UCSD-AML1 (cell line): ENCODE data around the gene AFG3L2.
"Not testable (repeated sequence)": the region's sequence is repeated elsewhere in the genome, so short reads cannot be mapped to it uniquely, and the experiment has no call there.

Source experiments
- DNase-seq: peaks from one replicate; lab custom pipeline; 2025; ENCODE audit not compliant: unreplicated experiment; lab: John Stamatoyannopoulos, UW

The AFG3L2 gene

DNA sequence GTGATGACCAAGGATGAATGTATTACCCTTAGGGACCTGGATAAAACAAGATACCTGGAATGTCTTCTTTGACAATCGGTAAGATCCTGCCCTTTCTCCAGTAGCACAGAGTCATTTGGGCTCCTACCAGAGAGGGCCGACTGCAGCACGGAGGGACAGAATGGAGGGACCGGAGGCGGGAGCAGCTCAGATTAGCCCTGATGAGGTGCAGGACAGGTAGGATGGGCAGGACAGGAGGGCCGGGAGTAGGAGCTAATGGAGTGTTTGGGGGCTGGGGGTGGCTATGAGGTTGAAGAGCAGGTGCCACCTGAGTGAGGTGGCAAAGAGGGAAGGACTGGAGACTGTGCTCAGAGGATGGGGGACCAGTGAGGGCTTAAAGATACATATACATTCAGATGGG lies 20.8 kb upstream of the AFG3L2 start:
- no peak for DNase-seq

DNA sequence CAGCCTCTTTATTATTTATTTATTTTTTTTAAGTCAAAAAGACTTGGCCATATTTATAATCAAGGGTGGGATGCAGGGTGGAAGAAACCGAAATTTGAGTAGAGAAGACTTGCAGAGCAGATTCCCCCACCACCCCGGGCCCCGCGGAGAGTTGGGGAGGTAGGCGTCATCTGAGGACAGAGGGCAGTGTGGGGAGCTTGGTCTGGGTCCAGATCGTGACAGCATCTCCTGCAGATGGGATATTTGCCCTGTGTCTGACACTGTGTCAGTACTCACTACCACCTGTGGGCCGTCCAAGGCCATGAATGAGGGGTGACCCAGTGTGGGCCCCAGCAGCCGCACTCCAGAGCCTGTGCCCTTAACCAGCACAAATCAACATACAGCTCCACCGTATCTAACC lies 20.2 kb upstream of the AFG3L2 start:
- no peak for DNase-seq

DNA sequence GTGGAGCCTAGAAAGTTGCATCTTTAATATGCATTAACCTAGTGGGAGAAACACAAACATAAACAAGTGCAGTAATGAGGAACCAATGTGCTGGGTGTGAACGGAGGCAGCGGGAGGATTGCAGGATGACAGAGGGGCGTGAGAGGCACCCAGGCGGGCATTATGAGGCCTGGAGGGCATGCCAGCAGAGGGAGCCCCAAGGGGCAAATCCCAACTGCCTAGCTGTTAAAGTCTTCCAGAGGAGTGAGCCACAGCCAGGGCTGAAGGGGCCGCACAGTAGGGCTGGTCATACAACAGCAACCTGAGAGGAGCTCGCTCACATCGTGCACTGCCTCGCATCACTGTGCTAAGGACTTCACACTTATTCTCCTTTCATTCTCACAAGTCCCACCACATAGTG lies 17.4 kb upstream of the AFG3L2 start:
- DNase-seq, result peak; percentile 46

DNA sequence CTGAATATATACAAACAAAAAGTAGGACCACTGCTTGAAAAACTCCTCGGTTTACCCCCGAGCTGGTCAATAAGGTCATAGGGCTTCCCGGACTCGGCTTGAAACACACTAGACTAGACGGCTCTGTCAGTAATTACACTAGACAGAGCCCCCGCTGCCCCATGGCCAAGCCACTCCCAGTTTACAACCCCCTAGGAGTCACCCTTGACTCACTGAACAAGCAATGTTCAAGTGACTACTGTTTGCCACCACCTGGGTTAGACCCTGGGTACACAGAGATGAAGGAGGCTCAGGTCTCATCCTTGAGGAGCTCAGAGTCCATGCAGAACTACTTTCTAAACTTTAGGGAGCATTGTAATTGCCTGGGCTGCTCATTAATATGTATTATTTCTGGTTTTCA lies 17.0 kb upstream of the AFG3L2 start:
- no peak for DNase-seq

DNA sequence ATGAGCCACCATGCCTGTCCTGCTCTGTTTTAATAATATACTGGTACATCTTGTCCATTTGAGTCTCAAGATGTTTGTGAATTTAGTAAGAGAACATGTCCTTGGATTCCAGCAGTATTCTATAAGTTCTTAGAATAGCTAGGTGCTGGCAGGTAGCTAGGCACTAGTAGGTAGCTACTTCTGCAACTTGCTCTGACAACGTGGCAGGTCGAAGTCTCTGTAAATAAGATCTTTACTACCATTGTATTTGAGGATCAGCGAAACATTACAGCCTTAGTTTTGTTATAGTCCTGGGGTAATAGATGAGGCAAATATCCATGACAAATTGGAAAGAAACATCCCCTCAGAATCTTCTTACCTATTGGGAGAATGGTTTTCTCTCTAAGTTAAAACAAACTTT lies 16.5 kb upstream of the AFG3L2 start:
- DNase-seq, result no peak

DNA sequence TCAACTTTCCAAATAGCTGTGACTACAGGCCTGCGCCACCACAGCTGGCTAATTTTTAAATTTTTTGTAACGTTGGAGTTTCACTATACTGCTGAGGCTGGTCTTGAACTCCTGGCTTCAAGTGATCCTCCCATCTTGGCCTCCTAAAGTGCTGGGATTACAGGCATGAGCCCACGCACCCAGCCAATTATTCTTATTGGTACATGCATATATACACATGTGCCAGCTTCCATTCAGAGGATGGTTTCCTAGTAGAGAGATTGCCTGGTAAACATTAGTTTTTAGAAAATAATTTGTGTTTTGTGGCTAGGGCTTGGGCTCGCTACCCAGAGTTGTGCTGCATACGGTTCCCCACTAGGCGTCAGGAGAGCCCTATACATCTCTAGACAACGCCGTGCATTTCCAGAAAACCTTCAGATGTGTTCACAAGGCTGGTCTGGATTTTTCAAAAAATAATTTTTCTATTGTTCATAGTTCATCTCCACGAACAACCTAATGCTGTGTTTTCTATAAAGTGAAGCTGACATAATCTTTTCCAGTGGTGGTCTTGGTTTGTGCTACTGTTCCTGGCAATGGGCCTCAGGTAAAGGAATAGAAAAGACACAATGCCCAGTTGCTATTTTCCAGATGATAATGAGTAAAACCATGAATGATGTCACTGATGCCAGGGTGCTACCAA lies 14.6 kb upstream of the AFG3L2 start:
- peak; percentile 37 for DNase-seq

DNA sequence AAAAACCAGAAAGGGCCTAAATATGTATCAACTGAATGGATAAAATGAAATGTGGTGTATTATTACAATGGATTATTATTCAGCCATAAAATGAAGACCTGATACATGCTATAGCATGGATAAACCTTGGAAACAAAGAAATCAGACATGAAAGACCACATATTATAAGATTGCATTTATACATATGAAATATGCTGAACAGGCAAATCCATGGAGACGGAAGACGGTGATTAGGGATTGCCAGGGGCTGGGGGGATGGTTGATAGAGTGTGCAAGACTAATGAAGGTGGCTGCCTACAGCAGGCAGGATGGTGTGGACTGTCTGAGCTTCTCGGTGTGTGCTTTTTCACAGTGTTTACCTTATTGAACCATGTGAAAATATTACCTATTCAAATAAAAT lies 11.4 kb upstream of the AFG3L2 start:
- no peak for DNase-seq

DNA sequence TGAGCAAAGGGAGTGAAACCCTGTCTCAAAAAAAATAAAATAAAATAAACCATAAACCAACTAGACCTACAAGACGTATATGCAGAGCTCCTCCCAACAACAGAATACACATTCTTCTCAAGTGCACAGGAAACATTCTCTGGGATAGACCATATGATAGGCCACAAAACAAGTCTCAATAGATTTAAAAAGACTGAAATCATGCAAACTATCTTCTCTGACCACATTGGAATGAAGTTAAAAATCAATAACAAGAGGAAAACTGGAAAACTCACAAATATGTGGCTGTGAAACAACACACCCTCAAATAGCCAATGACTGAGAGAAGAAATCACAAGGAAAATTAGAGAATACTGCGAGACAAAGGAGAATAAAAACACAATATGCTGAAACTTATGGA lies 7.2 kb upstream of the AFG3L2 start:
- DNase-seq, result no peak

DNA sequence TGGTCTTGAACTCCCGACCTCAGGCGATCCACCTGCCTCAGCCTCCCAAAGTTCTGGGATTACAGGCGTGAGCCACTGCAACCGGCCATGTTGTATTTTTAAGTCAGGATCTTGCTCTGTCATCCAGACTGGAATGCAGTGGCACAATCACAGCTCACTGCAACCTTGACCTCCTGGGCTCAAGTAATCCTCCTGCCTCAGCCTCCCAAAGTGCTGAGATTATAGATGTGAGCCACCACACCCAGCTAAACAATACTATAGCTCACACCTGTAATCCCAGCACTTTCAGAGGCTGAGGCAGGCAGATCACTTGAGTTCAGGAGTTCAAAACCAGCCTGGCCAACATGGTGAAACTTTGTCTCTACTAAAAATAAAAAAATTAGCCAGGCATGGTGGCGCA lies 6.7 kb upstream of the AFG3L2 start:
- not testable (repeated sequence) for DNase-seq

DNA sequence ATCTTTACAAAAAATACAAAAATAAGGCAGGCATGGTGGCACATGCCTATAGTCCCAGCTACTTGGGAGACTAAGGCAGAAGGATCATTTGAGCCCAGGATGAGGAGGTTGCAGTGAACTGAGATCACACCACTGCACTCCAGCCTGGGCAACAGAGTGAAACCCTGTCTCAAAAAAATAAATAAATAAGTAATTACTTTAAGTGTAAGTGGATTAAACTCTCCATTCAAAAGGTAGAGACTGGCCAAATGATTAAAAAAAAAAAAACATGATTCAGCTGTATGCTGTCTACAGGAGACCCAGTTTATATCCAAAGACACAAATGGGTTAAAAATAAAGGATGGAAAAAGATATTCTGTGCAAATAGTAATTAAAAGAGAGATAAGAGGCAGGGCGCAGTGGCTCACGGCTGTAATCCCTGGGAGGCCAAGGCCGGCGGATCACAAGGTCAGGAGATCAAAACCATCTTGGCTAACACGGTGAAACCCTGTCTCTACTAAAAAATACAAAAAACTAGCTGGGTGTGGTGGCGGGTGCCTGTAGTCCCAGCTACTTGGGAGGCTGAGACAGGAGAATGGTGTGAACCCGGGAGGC lies 5.3 kb upstream of the AFG3L2 start:
- not testable (repeated sequence) for DNase-seq

DNA sequence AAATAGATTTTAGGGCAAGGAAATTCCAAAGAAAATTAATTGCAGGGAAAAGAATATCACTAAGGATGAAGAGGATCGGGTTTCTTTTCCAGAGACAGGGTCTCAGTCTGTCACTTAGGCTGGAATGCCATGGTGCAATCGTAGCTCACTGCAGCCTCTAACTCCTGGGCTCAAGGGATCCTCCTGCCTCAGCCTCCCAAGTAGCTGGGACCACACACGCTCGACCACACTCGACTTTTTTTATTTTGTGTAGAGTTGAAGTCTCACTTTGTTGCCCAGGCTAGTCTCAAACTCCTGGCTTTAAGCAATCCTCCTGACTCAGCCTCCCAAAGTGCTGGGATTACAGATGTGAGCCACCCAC lies 1.2 kb upstream of the AFG3L2 start:
- not testable (repeated sequence) for DNase-seq

DNA sequence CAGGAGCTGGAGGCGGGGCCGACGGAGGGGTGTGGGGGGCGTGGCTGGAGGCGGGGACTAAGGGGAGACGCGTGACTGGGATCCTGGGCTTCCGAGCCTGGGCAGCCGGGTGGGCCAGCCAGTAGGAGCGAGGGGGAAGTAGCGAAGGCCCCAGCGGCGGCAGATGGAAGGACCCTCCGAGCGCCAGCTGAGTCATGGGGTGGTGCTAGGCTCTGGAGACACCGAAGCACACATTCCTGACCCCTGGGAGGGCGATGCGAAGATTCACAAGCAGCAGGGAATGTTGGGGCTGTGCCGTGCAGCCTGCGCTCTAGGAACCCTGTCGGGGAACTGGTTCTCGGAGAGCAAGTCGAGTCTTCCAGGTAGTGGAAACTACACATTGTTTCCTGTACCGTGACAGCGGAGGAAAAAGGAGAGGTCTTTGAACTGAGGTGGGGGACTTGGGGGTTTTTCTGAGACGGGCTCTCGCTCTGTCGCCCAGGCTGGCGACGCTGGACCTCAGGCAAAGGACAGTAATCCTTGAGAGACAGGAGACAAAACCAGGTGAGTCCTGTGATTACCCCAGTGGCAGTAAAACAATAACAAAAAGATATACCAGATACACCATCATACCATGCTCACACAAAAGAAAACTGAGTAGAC lies 650 bp upstream of the AFG3L2 start:
- DNase-seq, result no peak

DNA sequence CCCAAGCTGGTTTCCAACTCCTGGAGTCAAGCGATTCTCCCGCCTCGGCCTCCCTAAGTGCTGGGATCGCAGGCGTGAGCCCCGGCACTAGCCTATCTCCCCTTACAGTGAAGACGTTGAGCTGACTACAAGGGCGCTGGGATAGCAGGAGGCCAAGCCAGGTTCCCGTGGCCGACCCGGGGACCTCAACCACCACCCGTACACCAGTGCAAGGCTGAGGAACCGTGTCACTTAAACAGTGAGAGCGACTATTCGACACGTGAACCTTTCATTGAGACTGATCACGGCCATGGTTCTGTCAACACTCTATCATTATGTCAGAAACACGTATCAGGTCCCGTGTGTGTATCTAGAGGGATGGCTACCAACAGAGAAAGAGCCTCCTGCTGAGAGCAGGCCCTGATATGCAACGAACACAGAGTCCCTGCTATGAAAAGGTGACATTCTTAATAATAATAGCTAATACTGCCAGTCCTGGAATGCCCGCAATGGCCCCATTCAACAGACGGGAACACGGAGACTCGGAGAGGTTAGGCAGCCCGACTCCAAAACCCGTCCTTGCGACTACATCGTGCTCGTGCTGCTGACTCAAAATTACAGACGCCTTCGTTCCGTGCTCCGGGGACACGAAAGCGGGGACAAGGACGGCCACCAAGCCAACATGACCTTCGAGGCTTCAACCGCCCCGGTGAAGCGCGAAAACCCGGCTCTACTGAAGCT lies 833 bp downstream of the AFG3L2 start:
- DNase-seq, result no peak

DNA sequence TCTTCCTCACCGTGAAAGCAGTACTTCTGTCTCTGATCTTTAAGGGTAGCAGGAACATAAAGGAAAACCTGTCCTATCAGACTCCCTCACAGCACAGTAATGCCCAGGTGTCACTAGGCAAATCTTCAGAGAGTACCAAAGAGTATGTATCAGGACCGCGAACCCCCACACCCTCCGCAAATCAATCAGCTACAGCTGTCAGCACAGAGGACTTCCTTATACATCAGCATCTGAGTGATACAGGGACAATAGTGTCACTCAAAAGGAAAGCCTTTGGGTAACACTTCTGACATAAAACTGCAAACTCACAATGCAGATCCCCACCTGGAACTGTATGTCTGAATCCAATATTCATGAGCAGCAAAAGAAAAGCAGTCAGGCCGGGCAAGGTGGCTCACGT lies 2.6 kb downstream of the AFG3L2 start:
- DNase-seq, result no peak

DNA sequence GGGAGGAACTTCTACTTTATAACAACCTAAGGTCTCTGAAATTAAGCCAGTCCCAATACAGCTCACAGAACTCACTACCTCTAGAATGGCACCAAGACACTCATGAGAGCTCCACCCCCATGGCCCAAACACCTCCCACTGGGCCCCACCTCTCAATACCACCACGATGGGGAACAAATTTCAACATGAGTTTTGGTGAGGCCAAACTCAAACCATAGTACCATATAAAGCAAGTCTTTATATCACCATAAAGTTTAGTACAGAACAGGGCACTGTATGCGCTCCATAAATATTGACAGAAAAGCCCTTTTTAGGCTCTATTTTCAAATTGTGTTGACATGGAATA lies 3.3 kb downstream of the AFG3L2 start:
- DNase-seq, result no peak

DNA sequence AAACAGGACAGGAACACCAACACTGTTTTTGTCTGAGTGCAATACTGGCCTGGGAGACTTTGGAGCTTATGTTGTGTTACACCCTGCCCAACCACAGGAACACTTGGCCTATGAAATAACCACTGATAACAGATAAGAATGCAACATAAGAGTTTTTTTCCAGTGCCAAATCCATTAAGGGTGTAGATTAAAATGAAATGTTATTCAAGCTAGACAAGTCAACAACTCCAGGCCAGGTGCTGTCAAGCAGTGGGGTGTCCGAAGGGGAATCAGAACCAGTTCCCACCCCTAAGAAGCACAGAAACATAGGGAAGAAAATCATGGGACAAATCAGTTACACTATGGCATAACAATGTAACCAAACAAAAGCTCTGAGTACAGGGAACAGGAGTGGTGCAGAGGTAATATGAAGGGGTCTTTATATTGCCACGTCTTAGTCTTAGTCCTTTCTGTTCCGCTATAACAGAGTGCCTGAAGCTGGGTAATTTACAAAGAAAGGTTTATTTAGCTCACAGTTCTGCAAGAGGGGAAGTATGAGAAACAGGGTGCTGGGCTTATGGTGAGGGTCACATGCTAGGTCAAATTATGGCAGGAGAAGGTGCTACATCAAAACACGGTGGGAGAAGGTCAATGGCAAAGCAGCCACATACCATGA lies 3.8 kb downstream of the AFG3L2 start:
- DNase-seq, result no peak

DNA sequence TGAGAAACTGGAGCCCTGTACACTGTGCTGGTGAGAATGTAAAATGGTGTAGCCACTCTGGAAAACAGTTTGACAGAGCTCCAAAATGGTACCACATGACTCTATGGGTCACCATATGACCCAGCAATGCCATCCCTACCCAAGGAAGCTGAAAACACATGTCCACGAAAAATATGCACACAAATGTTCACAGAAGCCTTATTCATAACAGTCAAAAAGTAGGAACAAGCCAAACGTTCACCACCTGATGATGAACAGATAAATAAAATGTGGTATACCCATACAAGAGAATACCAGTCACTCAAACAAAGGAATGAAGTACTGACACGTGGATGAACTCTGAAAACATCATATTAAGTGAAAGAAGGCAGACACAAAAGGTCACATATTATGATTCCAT lies 4.6 kb downstream of the AFG3L2 start:
- no peak for DNase-seq

DNA sequence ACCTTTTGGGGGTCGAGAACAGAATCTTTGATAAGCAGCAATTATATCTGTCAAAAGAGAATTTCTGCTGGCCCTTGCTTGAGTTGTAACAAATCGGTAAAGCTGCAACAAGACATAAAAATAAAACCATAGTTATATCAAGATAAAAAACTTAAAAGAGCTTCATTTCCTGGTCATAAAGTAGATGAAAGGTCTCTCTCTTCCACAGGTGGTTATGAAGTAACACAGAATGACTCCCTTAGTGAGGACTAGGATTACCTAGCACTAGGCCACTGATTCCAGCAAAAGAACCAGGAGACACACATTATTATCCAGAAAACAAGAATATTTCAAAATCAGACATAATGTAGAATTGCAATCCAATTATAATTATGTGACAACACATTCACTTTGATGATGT lies 5.4 kb downstream of the AFG3L2 start:
- no peak for DNase-seq

DNA sequence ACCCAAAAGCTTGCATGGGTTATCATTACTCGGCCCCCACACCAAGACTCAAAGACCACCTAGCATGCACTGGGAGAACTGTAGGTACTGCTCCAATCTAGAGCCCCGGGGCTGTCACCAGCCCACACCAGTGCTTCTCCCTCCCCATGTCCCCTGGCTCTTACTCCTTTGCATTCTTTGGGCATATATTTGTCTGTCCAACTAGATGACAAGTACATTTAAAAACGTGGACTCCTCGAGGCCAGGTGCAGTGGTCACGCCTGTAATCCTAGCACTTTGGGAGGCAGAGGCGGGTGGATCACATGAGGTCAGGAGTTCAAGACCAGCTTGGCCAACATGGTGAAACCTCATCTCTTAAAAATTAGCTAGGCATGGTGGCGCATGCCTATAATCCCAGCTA lies 7.8 kb downstream of the AFG3L2 start:
- no peak for DNase-seq

DNA sequence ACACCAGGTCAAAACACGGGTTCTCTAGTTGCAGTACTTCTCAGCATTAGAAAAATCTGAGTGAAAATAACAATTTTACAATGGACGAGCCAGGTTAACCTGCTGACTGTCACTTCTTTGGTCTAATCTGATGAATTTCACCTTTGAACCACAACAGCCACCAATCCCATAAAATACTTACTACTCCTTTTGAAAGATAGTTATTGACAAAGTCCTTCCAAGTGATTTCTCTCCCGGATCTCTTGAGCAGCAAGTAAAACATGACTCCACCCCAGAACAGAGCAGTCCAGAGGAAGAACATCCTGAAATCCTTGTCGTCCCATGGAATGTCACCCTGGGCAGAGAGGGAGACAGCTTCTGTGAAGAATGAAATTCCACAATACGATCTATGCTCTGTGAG lies 10.2 kb downstream of the AFG3L2 start:
- DNase-seq, result no peak

DNA sequence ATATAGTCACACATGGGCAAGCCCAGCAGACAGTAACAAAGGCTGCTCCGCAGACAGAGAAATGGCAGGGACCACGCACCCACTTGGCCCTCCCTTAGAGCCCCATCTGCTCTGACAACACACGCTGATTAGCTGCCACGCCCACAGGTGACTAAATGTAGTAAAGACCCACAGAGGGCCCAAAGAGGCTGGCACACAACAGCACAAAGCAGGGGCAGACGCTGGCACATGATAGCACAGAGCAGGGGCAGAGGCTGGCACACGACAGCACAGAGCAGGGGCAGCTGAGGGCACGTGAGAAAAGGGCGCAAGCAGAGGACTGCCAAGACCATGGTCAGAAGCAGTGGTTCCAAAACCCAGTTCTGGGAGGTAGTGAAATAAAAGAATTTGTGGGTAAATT lies 10.6 kb downstream of the AFG3L2 start:
- DNase-seq, result no peak
